GM18861 (cell line): ENCODE measurements around the gene ACTA1.
"Not testable (repeated sequence)": the region's sequence is repeated elsewhere in the genome, so short reads cannot be mapped to it uniquely, and the experiment has no call there.

Experiments used
- ATAC-seq: cut with Tn5 transposase; IDR thresholded peaks from one replicate; pipeline ENCODE4 v1.9.1; 2021; ENCODE audit not compliant: unreplicated experiment

The ACTA1 gene

DNA sequence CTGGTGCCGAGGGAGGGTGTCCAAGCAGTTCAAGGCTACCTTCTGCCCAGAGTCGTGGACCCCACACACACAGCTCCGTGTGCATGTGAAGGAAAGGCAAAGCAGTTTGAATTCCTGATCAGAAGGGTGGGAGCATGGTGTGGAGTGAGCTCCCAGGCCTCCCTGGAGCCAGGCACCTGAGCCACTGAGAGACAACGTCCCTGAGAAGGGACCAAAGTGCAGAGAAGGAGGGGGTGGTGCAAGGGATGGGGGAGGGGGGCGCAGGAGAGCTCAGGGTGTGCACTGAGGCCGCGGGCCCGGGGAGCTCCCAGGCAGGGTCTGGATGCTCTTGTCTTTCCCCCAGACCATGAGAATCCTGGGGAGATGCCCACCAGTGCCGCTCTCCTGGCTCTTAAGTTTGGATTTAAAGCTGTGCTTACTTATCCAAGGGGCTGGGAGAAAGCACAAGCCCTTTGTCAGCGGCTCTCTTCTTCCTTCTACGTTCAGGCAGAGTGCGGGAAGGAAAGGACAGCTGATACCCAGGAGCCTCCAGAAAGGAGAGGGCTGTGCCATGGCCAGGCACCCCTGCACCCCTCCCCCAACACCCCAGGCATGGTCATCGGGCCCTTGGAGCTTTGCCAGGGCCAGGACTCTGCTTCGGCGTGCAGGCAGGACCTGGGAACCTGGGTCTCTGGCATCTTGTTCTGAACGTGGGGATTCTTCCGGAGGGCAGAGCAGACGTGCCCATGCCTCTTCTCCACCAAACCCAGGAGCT lies 24.1 kb downstream of the ACTA1 start:
- ATAC-seq: no peak

GRCh38 chr1:229408458-229409037 lies 25.3 kb downstream of the ACTA1 start:
- ATAC-seq: no peak

DNA sequence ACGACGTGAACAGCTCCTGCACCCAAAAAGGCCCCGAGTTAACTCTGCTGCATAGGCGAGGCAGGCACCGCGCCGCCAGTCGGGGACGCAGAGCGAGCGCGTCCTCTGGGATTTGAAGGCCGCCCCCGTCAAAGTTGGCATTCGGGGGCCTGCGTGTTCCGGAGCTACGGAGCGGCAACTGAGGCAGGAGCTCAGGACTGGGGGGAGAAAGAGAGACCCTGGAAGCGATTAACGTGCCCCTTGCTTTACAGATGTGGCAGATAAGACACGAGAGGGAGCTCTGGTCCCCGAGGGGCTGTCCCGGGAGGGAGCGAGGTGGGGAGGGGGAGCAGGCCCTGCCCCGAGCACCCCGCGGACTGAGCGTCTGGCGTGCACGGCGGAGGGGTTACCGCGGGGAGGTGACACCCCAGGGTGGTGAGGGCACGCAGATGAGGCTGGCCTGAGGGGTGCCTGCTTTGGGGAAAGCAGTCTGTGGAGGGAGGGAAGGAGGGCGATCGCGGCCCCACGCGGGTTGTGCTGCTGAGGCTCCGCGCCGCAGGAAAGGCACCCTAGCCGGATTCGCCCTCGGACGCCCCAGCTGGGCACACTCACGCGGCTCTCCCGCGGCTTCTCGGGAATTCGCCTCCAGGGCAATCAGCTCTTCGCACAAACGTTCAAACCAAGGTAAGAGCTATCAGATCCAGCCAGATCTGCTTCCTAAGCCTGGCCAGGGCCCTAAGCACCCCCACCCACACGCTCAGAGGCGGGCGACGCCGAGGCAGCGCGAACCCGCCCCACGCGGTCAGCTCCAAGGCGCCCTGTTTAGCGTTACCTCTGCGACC lies 26.5 kb downstream of the ACTA1 start:
- ATAC-seq: no peak

DNA sequence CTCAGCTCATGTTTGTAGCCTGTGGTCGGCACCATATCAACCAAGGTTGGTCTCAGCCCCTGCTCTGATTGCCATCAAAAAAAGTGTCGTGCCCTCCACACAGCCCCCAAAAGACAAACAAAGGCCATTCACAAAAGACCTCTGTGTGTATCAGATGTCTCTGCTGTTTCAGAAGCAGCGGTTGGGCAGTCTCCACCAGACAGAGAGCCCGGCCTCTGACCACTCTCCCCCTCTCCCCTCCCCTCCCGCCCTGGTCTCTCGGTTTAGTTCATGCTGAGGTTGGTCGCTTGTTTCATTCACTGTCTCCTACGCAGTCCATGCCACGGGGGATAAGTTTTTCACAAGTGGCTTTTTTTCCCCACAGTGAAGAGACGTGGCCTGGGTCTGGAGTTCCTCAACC lies 27.1 kb downstream of the ACTA1 start:
- ATAC-seq: no peak

- ATAC-seq: no peak
Measured at GRCh38 chr1:229403573-229403972, 30.3 kb downstream of the ACTA1 start.

GRCh38 chr1:229402993-229403392 lies 30.9 kb downstream of the ACTA1 start:
- ATAC-seq: no peak

- not testable (repeated sequence) for ATAC-seq
Measured at GRCh38 chr1:229402329-229402728, 31.6 kb downstream of the ACTA1 start.

- ATAC-seq: no peak
Measured at GRCh38 chr1:229397762-229398161, 36.1 kb downstream of the ACTA1 start.

- ATAC-seq: no peak
Measured at GRCh38 chr1:229396585-229397206, 37.2 kb downstream of the ACTA1 start.

DNA sequence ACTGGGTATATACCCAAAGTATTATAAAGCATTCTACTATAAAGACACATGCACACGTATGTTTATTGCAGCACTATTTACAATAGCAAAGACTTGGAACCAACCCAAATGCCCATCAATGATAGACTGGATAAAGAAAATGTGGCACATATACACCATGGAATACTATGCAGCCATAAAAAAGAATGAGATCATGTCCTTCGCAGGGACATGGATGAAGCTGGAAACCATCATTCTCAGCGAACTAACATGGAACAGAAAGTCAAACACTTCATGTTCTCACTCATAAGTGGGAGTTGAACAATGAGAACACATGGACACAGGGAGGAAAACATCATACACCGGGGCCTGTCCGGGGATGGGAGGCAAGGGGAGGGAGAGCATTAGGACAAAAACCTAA lies 39.4 kb downstream of the ACTA1 start:
- ATAC-seq: not testable (repeated sequence)

- ATAC-seq: no peak
Measured at GRCh38 chr1:229392936-229393335, 41.0 kb downstream of the ACTA1 start.

GRCh38 chr1:229390130-229390529 lies 43.8 kb downstream of the ACTA1 start:
- no peak for ATAC-seq

DNA sequence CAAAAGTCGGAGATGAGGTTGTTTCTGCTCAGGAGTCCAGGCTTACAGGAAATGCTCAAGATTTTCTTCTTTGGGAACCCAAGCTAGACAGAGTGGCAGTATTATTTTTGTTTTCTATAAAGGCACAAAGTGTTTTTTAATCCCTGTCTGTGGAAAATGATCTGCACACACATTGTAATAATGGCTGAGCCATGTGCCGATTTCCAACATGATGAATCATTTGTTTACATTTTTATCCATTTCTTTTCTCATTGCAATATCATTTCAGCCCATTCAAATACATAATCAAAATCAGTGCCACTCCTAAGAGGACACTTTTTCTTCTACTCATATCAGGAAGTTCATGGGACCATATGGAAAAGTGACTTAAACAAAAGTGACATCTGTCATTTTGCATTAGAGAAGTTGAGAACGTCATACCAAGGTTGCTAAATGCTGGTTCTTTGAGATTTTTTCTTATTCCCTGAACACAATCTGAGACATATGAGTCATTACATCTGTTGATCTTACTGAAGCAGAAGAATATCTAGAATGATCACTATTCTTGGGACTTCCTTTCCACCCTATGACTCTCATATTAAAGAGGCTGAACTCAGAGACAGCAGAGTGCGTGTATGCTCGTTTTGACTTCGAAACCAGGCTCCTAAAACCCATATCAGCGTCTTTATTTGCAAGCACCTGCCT lies 44.9 kb downstream of the ACTA1 start:
- no peak for ATAC-seq

- no peak for ATAC-seq
Measured at GRCh38 chr1:229385853-229386456, 47.9 kb downstream of the ACTA1 start.

DNA sequence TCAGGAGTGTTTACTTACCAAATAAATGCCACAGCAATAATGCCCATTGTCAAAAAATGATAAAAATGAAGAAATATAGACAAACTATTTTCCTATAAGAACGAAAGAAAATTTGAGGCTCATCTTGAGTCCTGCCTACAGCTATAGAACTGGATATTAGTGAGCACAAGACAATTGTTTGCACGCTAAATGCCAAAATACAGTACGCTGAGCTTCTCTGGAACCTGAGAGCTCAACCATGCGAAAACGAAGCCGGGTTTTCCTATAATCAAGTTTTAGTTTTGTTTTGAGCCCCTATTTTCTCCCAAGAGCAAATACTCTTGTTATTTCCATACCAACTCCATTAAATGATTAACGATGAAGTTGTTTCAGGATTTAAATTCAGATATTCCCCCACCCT lies 49.1 kb downstream of the ACTA1 start:
- ATAC-seq: no peak

- no peak for ATAC-seq
Measured at GRCh38 chr1:229383961-229384360, 49.9 kb downstream of the ACTA1 start.

DNA sequence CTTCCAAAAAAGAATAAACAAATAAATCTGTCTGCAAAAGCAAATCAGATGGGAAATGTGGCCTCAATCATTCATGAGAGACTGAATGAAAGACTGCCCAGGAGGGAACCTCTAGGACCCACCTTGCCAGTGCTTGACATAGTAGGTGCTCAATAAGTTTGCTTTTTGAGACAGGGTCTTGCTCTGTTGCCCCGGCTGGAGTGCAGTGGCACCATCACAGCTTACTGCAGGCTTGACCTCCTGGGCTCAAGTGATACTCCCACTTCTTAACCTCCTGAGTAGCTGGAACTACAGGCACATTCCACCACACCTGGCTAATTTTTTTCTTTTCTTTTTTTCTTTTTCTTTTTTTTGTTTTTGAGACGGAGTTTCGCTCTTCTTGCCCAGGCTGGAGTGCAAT lies 50.7 kb downstream of the ACTA1 start:
- no peak for ATAC-seq
